OCI-LY1 (cell line): ENCODE measurements around the gene NKX2-2.

Experiments
- H2AFZ ChIP-seq: fragments of 200-600 bp; sonication (generic), shearing (Covaris generic); 2 replicates; pipeline ENCODE4 v1.6.0; 2014; ENCODE audit warnings: antibody characterized with exemption, mild to moderate bottlenecking, low read length
- H3F3A ChIP-seq: fragments of 200-600 bp; sonication (generic), shearing (Covaris generic); 2 replicates; pipeline ENCODE4 v1.6.0; 2014; ENCODE audit warnings: mild to moderate bottlenecking, antibody characterized with exemption, low read length, moderate library complexity; ENCODE audit not compliant: insufficient read depth
- H3K27ac ChIP-seq: fragments of 200-600 bp; sonication (generic); 2 replicates; pipeline ENCODE4 v1.5.1; 2014; ENCODE audit warnings: low read length, mixed run types, mild to moderate bottlenecking, low read depth; ENCODE audit not compliant: poor library complexity, severe bottlenecking
- H3K27me3 ChIP-seq: fragments of 200-600 bp; sonication (generic); 2 replicates; pipeline ENCODE4 v1.6.0; 2014; ENCODE audit warnings: antibody characterized with exemption, mild to moderate bottlenecking, low read length, moderate library complexity; ENCODE audit not compliant: insufficient read depth
- H3K36me3 ChIP-seq: fragments of 200-600 bp; sonication (generic); 2 replicates; pipeline ENCODE4 v1.6.1; 2014; ENCODE audit warnings: mild to moderate bottlenecking, antibody characterized with exemption, low read length, moderate library complexity, mixed read lengths; ENCODE audit not compliant: insufficient read depth
- H3K4me1 ChIP-seq: fragments of 200-600 bp; sonication (generic); 2 replicates; pipeline ENCODE4 v1.5.1; 2014; ENCODE audit warnings: mild to moderate bottlenecking, low read length, moderate library complexity; ENCODE audit not compliant: insufficient read depth, severe bottlenecking
- H3K4me2 ChIP-seq: fragments of 200-600 bp; sonication (generic), shearing (Covaris generic); 2 replicates; pipeline ENCODE4 v1.6.1; 2014; ENCODE audit warnings: low read length
- H3K4me3 ChIP-seq: fragments of 200-600 bp; sonication (generic); 2 replicates; pipeline ENCODE4 v1.5.1; 2014; ENCODE audit warnings: low read length, low read depth, mild to moderate bottlenecking, mixed read lengths; ENCODE audit not compliant: poor library complexity, severe bottlenecking
- H3K79me2 ChIP-seq: fragments of 200-600 bp; shearing (Covaris generic); 2 replicates; pipeline ENCODE4 v1.6.1; 2016; ENCODE audit warnings: mixed run types, low read length, mixed read lengths; ENCODE audit not compliant: insufficient read depth
- H3K9ac ChIP-seq: fragments of 200-600 bp; sonication (generic), shearing (Covaris generic); 2 replicates; pipeline ENCODE4 v1.6.1; 2014; ENCODE audit warnings: mild to moderate bottlenecking, low read length, mixed read lengths
- H3K9me2 ChIP-seq: fragments of 200-600 bp; sonication (generic), shearing (Covaris generic); 2 replicates; pipeline ENCODE4 v1.6.1; 2014; ENCODE audit warnings: low read depth, mild to moderate bottlenecking, low read length, mixed read lengths
- H3K9me3 ChIP-seq: fragments of 200-600 bp; shearing (Covaris generic); 2 replicates; pipeline ENCODE4 v1.6.1; 2014; ENCODE audit warnings: low read length, mixed read lengths
- H4K20me1 ChIP-seq: fragments of 200-600 bp; sonication (generic), shearing (Covaris generic); 2 replicates; pipeline ENCODE4 v1.6.0; 2016; ENCODE audit warnings: mild to moderate bottlenecking, low read length; ENCODE audit not compliant: insufficient read depth
- CTCF ChIP-seq: fragments of 200-600 bp; sonication (generic), shearing (Covaris generic); IDR thresholded peaks from 2 replicates; pipeline ENCODE4 v1.5.1; 2017; ENCODE audit warnings: mild to moderate bottlenecking, antibody characterized with exemption, low read length, moderate library complexity, mixed read lengths
- EZH2 ChIP-seq: fragments of 200-600 bp; sonication (generic), shearing (Covaris generic); IDR thresholded peaks from 2 replicates; pipeline ENCODE4 v1.8.0; 2017; ENCODE audit warnings: borderline replicate concordance, mixed run types, mild to moderate bottlenecking, antibody characterized with exemption, low read length, moderate library complexity, mixed read lengths

The NKX2-2 gene

GRCh38 chr20:21505810-21506530 is 7.9 kb downstream of the NKX2-2 start:
- H3K4me2 ChIP-seq, result no peak overlapping the region
- TF ChIP-seq CTCF (no peak), EZH2 (no peak)
- H2AFZ ChIP-seq, result no peak overlapping the region
- H3K27ac ChIP-seq, result no peak overlapping the region
- H3K9me2 ChIP-seq, result no peaks in the 10 kb centered on the region
- no peaks in the 10 kb centered on the region for H3K79me2 ChIP-seq
- H3K36me3 ChIP-seq, result no peaks in the 10 kb centered on the region
- no peak overlapping the region for H3K9ac ChIP-seq
- H3K4me1 ChIP-seq, result no peaks in the 10 kb centered on the region
- H3F3A ChIP-seq, result no peaks in the 10 kb centered on the region
- no peak overlapping the region for H3K4me3 ChIP-seq
- H4K20me1 ChIP-seq, result no peaks in the 10 kb centered on the region
- H3K9me3 ChIP-seq, result no peaks in the 10 kb centered on the region
- H3K27me3 ChIP-seq, result no peaks in the 10 kb centered on the region

GRCh38 chr20:21505161-21505809 is 8.6 kb downstream of the NKX2-2 start:
- Histone ChIP-seq H3K9me2 (no peaks in the 10 kb centered on the region), H3F3A (no peaks in the 10 kb centered on the region), H3K9ac (no peak overlapping the region), H3K27me3 (no peaks in the 10 kb centered on the region), H3K36me3 (no peaks in the 10 kb centered on the region), H3K79me2 (no peaks in the 10 kb centered on the region), H2AFZ (no peak overlapping the region), H4K20me1 (no peaks in the 10 kb centered on the region), H3K4me1 (no peaks in the 10 kb centered on the region), H3K9me3 (no peaks in the 10 kb centered on the region), H3K4me2 (no peak overlapping the region), H3K27ac (no peak overlapping the region), H3K4me3 (no peak overlapping the region)
- TF ChIP-seq EZH2 (no peak), CTCF (peak; percentile 95)

GRCh38 chr20:21504323-21504722 is 9.5 kb downstream of the NKX2-2 start:
- no peak overlapping the region for H3K27ac ChIP-seq

More at GRCh38 chr20:21504323-21504722, 9.5 kb downstream of the NKX2-2 start:
- H3K36me3 ChIP-seq, result no peaks in the 10 kb centered on the region
- H4K20me1 ChIP-seq, result no peaks in the 10 kb centered on the region
- H3K4me3 ChIP-seq, result no peak overlapping the region
- H3K4me2 ChIP-seq, result no peak overlapping the region
- H3K9me3 ChIP-seq, result no peaks in the 10 kb centered on the region
- H2AFZ ChIP-seq, result no peak overlapping the region
- H3K9me2 ChIP-seq, result no peaks in the 10 kb centered on the region
- H3K4me1 ChIP-seq, result no peaks in the 10 kb centered on the region
- no peak overlapping the region for H3K9ac ChIP-seq
- no peaks in the 10 kb centered on the region for H3F3A ChIP-seq
- no peaks in the 10 kb centered on the region for H3K79me2 ChIP-seq
- TF ChIP-seq CTCF, result no peak
- TF ChIP-seq EZH2, result no peak
- no peaks in the 10 kb centered on the region for H3K27me3 ChIP-seq
